NCI-H774 (cell line): ENCODE results near the gene KY.

ENCODE experiments used
- DNase-seq: peaks from one replicate; lab custom pipeline; 2025; lab: John Stamatoyannopoulos, UW

The KY gene

GRCh38 chr3:134619301-134619615 lies 31.6 kb downstream of the KY start:
- DNase-seq = no peak

- no peak for DNase-seq
Measured at GRCh38 chr3:134618478-134619300, 32.1 kb downstream of the KY start.

GRCh38 chr3:134617608-134618477 lies 33.0 kb downstream of the KY start:
- no peak for DNase-seq

GRCh38 chr3:134615743-134616142 lies 35.1 kb downstream of the KY start:
- no peak for DNase-seq

GRCh38 chr3:134614955-134615354 lies 35.9 kb downstream of the KY start:
- DNase-seq = no peak

- DNase-seq = no peak
Measured at GRCh38 chr3:134613006-134613520, 37.8 kb downstream of the KY start.

GRCh38 chr3:134611516-134611915 lies 39.3 kb downstream of the KY start:
- no peak for DNase-seq

GRCh38 chr3:134610432-134611385 lies 40.1 kb downstream of the KY start:
- no peak for DNase-seq

- DNase-seq = no peak
Measured at GRCh38 chr3:134609821-134610431, 40.9 kb downstream of the KY start.

- no peak for DNase-seq
Measured at GRCh38 chr3:134608771-134609435, 41.9 kb downstream of the KY start.

GRCh38 chr3:134608023-134608770 lies 42.6 kb downstream of the KY start:
- DNase-seq = no peak

- DNase-seq = no peak
Measured at GRCh38 chr3:134607054-134608022, 43.5 kb downstream of the KY start.

- DNase-seq = no peak
Measured at GRCh38 chr3:134606033-134607025, 44.5 kb downstream of the KY start.

- DNase-seq = no peak
Measured at GRCh38 chr3:134605556-134605955, 45.3 kb downstream of the KY start.

GRCh38 chr3:134603956-134604355 lies 46.9 kb downstream of the KY start:
- DNase-seq = no peak

GRCh38 chr3:134603480-134603879 lies 47.3 kb downstream of the KY start:
- no peak for DNase-seq

- no peak for DNase-seq
Measured at GRCh38 chr3:134602440-134602814, 48.4 kb downstream of the KY start.
